ENCODE measurements around the gene CORO2B. TPM values are rescaled to one million over a fixed set of nuclear protein-coding genes. Genes with fewer than 3 reads are reported as not detected.

The CORO2B gene
- total and polyA plus RNA-seq, 2 experiments from 2014 or later, result 1.6 to 4.6 TPM

- TF ChIP-seq, protein P1, sequence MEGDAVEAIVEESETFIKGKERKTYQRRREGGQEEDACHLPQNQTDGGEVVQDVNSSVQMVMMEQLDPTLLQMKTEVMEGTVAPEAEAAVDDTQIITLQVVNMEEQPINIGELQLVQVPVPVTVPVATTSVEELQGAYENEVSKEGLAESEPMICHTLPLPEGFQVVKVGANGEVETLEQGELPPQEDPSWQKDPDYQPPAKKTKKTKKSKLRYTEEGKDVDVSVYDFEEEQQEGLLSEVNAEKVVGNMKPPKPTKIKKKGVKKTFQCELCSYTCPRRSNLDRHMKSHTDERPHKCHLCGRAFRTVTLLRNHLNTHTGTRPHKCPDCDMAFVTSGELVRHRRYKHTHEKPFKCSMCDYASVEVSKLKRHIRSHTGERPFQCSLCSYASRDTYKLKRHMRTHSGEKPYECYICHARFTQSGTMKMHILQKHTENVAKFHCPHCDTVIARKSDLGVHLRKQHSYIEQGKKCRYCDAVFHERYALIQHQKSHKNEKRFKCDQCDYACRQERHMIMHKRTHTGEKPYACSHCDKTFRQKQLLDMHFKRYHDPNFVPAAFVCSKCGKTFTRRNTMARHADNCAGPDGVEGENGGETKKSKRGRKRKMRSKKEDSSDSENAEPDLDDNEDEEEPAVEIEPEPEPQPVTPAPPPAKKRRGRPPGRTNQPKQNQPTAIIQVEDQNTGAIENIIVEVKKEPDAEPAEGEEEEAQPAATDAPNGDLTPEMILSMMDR (conservative IDR thresholded peaks at IDR 0.05; ENCODE audit: low read depth in 2 of 2), result no peak
- no peak for TF ChIP-seq NANOG (IDR thresholded peaks at IDR 0.05; ENCODE audit: borderline replicate concordance)
- no peak for TF ChIP-seq EZH2 (IDR thresholded peaks at IDR 0.05; ENCODE audit: low read depth, unreplicated experiment)
- no peak for TF ChIP-seq CREB1 (CRISPR knock-in tag; IDR thresholded peaks at IDR 0.05; ENCODE audit: low read depth)
- no peak for TF ChIP-seq POLR2AphosphoS5 (IDR thresholded peaks at IDR 0.05; ENCODE audit: low read depth)
- no peak for TF ChIP-seq ZNF331 (CRISPR knock-in tag; IDR thresholded peaks at IDR 0.05; ENCODE audit: low read depth)
- no peak for TF ChIP-seq STAT1 (IDR thresholded peaks at IDR 0.05; ENCODE audit: unreplicated experiment)
- TF ChIP-seq JUNB (IDR thresholded peaks at IDR 0.05; ENCODE audit: unreplicated experiment), result no peak
Observed at GRCh38 chr15:68676011-68676605, 97.3 kb downstream of the CORO2B start (continued).

DNA sequence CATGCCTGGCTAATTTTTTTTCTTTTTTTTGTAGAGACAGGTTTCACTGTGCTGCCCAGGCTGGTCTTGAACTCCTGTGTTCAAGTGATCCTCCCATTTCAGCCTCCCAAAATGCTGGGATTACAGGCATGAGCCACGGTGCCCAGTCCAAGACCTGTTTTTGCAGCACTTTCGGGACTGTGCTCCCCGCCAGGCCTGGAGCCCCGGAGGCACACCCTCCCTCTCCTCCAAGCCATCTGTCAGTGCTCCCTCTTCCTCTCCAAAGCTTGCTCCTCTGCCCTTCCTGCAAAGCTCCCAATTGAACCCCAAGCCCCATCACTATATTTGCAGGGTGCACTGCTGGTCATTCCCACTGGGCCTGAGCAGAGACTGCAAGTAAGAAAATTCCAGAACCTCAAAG is 98.1 kb downstream of the CORO2B start:
- Histone ChIP-seq H3K4me3 (no peak overlapping the region), H4K20me1 (replicated peaks; ENCODE audit: insufficient read depth) (no peaks in the 10 kb centered on the region), H3K4me1 (ENCODE audit: insufficient read depth) (no peaks in the 10 kb centered on the region; the same call in 1 of the 2 replicates), H3K9me2 (ENCODE audit: insufficient read depth) (no peaks in the 10 kb centered on the region), H3K27me3 (ENCODE audit: insufficient read depth) (no peaks in the 10 kb centered on the region), H3F3A (replicated peaks; ENCODE audit: low read depth) (no peaks in the 10 kb centered on the region), H3K79me2 (replicated peaks; ENCODE audit: insufficient read depth) (no peaks in the 10 kb centered on the region), H3K4me2 (no peak overlapping the region), H3K27ac (ENCODE audit: low read depth) (no peak overlapping the region), H3K36me3 (ENCODE audit: insufficient read depth) (no peaks in the 10 kb centered on the region), H2AFZ (no peak overlapping the region)
- H3K4me3 Mint-ChIP-seq, result no peak overlapping the region
- peaks cover 8% of the 10 kb centered on the region for H3K4me1 Mint-ChIP-seq
- peaks cover 10% of the 10 kb centered on the region for H3K27me3 Mint-ChIP-seq (ENCODE audit: insufficient read depth, low read depth, poor library complexity)
- DNase-seq (ENCODE audit: low spot score), result no peak
- H3K9me3 Mint-ChIP-seq, result no peaks in the 10 kb centered on the region
- TF ChIP-seq, protein P2, sequence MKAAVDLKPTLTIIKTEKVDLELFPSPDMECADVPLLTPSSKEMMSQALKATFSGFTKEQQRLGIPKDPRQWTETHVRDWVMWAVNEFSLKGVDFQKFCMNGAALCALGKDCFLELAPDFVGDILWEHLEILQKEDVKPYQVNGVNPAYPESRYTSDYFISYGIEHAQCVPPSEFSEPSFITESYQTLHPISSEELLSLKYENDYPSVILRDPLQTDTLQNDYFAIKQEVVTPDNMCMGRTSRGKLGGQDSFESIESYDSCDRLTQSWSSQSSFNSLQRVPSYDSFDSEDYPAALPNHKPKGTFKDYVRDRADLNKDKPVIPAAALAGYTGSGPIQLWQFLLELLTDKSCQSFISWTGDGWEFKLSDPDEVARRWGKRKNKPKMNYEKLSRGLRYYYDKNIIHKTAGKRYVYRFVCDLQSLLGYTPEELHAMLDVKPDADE (IDR thresholded peaks at IDR 0.05), result no peak
- no peak for TF ChIP-seq CREB1 (CRISPR knock-in tag; IDR thresholded peaks at IDR 0.05; ENCODE audit: low read depth)
- TF ChIP-seq ZNF331 (CRISPR knock-in tag; IDR thresholded peaks at IDR 0.05; ENCODE audit: low read depth), result no peak
- no peaks in the 10 kb centered on the region for H3K36me3 Mint-ChIP-seq (ENCODE audit: low read depth)
- no peak overlapping the region for H3K27ac Mint-ChIP-seq
- ATAC-seq, result no peak

- Histone ChIP-seq H3K27ac (ENCODE audit: low read depth) (no peak overlapping the region), H3K4me1 (ENCODE audit: insufficient read depth) (no peaks in the 10 kb centered on the region; the same call in 1 of the 2 replicates), H3K79me2 (replicated peaks; ENCODE audit: insufficient read depth) (no peaks in the 10 kb centered on the region), H3K4me3 (no peak overlapping the region), H3K9me2 (ENCODE audit: insufficient read depth) (no peaks in the 10 kb centered on the region), H3K4me2 (no peak overlapping the region), H4K20me1 (replicated peaks; ENCODE audit: insufficient read depth) (no peaks in the 10 kb centered on the region), H3K36me3 (ENCODE audit: insufficient read depth) (no peaks in the 10 kb centered on the region), H3F3A (replicated peaks; ENCODE audit: low read depth) (no peaks in the 10 kb centered on the region), H2AFZ (no peak overlapping the region), H3K27me3 (ENCODE audit: insufficient read depth) (no peaks in the 10 kb centered on the region)
- no peak overlapping the region for H3K4me3 Mint-ChIP-seq
- H3K27me3 Mint-ChIP-seq (ENCODE audit: insufficient read depth, low read depth, poor library complexity), result peaks cover 8% of the 10 kb centered on the region
- no peak for ATAC-seq
- H3K36me3 Mint-ChIP-seq (ENCODE audit: low read depth), result no peaks in the 10 kb centered on the region
- no peaks in the 10 kb centered on the region for H3K9me3 Mint-ChIP-seq
- peaks cover 7% of the 10 kb centered on the region for H3K4me1 Mint-ChIP-seq
- no peak overlapping the region for H3K27ac Mint-ChIP-seq
- no peak for DNase-seq (ENCODE audit: low spot score)
- TF ChIP-seq ZNF114 (CRISPR knock-in tag; IDR thresholded peaks at IDR 0.05), result no peak
- TF ChIP-seq JUNB (IDR thresholded peaks at IDR 0.05; ENCODE audit: unreplicated experiment), result no peak
- TF ChIP-seq, protein P1 (conservative IDR thresholded peaks at IDR 0.05; ENCODE audit: low read depth in 2 of 2), result no peak
- no peak for TF ChIP-seq NANOG (IDR thresholded peaks at IDR 0.05; ENCODE audit: borderline replicate concordance)
Observed at GRCh38 chr15:68677996-68678395, 99.2 kb downstream of the CORO2B start.

Data from GM23338 (cell line).